Natural killer cell (primary cell): Measurements from ENCODE around the gene SV2A. TPM values are rescaled to one million over a fixed set of nuclear protein-coding genes. Genes with fewer than 3 reads are reported as not detected.

Experiments used
- ATAC-seq, 3 donors: fragments of 150-1000 bp in 2 of 3; fragments of 200-7000 bp in 1 of 3; cut with Tn5 transposase; 1 replicate in 1 of 3; 2 replicates in 2 of 3; pipeline ENCODE4 v1.10.0; 2021; ENCODE audit warnings: mild to moderate bottlenecking in 2 of 3, moderate library complexity in 2 of 3
- DNase-seq, 2 donors: peaks; one replicate each; pipeline versions ENCODE4 v3.0.0 to v3.0.0-alpha.2; 2013 to 2021; ENCODE audit warnings: mixed read lengths in 1 of 2
- H3K27ac ChIP-seq: one replicate; pipeline ENCODE4 v1.5.1; 2013; ENCODE audit warnings: mild to moderate bottlenecking, low read length
- H3K27me3 ChIP-seq: one replicate; pipeline ENCODE4 v1.6.1; 2013; ENCODE audit warnings: low read length; ENCODE audit not compliant: control insufficient read depth, insufficient read depth
- H3K36me3 ChIP-seq: one replicate; pipeline ENCODE4 v1.6.1; 2013; ENCODE audit warnings: low read length; ENCODE audit not compliant: control insufficient read depth, insufficient read depth
- H3K4me1 ChIP-seq: one replicate; pipeline ENCODE4 v1.6.1; 2013; ENCODE audit warnings: low read length; ENCODE audit not compliant: control insufficient read depth, insufficient read depth
- H3K4me3 ChIP-seq: one replicate; pipeline ENCODE4 v1.5.1; 2013; ENCODE audit warnings: low read length
- H3K9me3 ChIP-seq: one replicate; pipeline ENCODE4 v1.6.1; 2013; ENCODE audit warnings: low read length; ENCODE audit not compliant: control insufficient read depth, insufficient read depth
- H3K27ac Mint-ChIP-seq, 2 donors: one replicate each; pipeline ENCODE4 v1.8.0; 2022; ENCODE audit warnings: mild to moderate bottlenecking in 2 of 2, mixed read lengths in 2 of 2, moderate library complexity in 1 of 2
- H3K27me3 Mint-ChIP-seq, 2 donors: one replicate each; pipeline ENCODE4 v1.8.0; 2022; ENCODE audit warnings: low read depth in 2 of 2, mixed read lengths in 2 of 2
- H3K36me3 Mint-ChIP-seq: one replicate; pipeline ENCODE4 v1.8.0; 2022; ENCODE audit warnings: mixed read lengths
- H3K4me1 Mint-ChIP-seq, 2 donors: one replicate each; pipeline ENCODE4 v1.8.0; 2022; ENCODE audit warnings: mixed read lengths in 2 of 2
- H3K4me3 Mint-ChIP-seq: one replicate; pipeline ENCODE4 v1.8.0; 2022; ENCODE audit warnings: mild to moderate bottlenecking, moderate library complexity, mixed read lengths
- H3K9me3 Mint-ChIP-seq, 2 donors: one replicate each; pipeline ENCODE4 v1.8.0; 2022; ENCODE audit warnings: mixed read lengths in 2 of 2
- WGBS: methylation state at CpG from one replicate; pipeline ENCODE4 v1.1.7; 2013; ENCODE audit warnings: missing lambda C conversion rate; ENCODE audit not compliant: insufficient coverage; 5-methylcytosine and 5-hydroxymethylcytosine counted together
- intact Hi-C: fragments of 100-400 bp; cut with micrococcal nuclease; formaldehyde crosslinking; loops from one replicate; pipeline ENCODE4 v1.14.2; 2022
- total RNA-seq, 4 donors: library from RNA; stranded (reverse); fragments of 120-200 nt in 1 of 4; gene quantifications; one replicate each; pipeline versions ENCODE4 v1.2.3 to v1.2.4, GENCODE V29; 2013 to 2022
- TF ChIP-seq, protein P1 (sequence below): fragments of 200-600 bp; IDR thresholded peaks from one replicate; pipeline ENCODE4 v1.8.0; 2022; ENCODE audit warnings: antibody characterized with exemption

SV2A gene
- total RNA-seq, 3 donors from 2014 or later (not counting 1 experiment from before 2014, with no cell fraction given) = 0.73 to 3.9 (median 1.3) TPM

- ATAC-seq = no peak
- Mint-ChIP-seq H3K4me1 (peaks cover 6 to 24% of the 10 kb centered on the region in 2 donors), H3K27me3 (peaks cover 18 to 26% of the 10 kb centered on the region in 2 donors), H3K4me3 (peak overlapping the region; percentile 7), H3K9me3 (no peaks in the 10 kb centered on the region), H3K36me3 (no peaks in the 10 kb centered on the region), H3K27ac (peak overlapping the region in 1 of 2 donors; percentile 48)
- Histone ChIP-seq H3K36me3 (no peaks in the 10 kb centered on the region), H3K4me1 (peaks cover 22% of the 10 kb centered on the region), H3K4me3 (no peak overlapping the region), H3K27ac (no peak overlapping the region), H3K9me3 (no peaks in the 10 kb centered on the region), H3K27me3 (peaks cover 4% of the 10 kb centered on the region)
- peak in 1 of 2 donors; percentile 11 for DNase-seq
- intact Hi-C loops = no loop called here
- TF ChIP-seq, protein P1, sequence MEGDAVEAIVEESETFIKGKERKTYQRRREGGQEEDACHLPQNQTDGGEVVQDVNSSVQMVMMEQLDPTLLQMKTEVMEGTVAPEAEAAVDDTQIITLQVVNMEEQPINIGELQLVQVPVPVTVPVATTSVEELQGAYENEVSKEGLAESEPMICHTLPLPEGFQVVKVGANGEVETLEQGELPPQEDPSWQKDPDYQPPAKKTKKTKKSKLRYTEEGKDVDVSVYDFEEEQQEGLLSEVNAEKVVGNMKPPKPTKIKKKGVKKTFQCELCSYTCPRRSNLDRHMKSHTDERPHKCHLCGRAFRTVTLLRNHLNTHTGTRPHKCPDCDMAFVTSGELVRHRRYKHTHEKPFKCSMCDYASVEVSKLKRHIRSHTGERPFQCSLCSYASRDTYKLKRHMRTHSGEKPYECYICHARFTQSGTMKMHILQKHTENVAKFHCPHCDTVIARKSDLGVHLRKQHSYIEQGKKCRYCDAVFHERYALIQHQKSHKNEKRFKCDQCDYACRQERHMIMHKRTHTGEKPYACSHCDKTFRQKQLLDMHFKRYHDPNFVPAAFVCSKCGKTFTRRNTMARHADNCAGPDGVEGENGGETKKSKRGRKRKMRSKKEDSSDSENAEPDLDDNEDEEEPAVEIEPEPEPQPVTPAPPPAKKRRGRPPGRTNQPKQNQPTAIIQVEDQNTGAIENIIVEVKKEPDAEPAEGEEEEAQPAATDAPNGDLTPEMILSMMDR = no peak
- 0% methylated on average over 1 of the region's 9 CpGs for WGBS
Measured at GRCh38 chr1:149916193-149916897, 1.3 kb downstream of the SV2A start.

DNA sequence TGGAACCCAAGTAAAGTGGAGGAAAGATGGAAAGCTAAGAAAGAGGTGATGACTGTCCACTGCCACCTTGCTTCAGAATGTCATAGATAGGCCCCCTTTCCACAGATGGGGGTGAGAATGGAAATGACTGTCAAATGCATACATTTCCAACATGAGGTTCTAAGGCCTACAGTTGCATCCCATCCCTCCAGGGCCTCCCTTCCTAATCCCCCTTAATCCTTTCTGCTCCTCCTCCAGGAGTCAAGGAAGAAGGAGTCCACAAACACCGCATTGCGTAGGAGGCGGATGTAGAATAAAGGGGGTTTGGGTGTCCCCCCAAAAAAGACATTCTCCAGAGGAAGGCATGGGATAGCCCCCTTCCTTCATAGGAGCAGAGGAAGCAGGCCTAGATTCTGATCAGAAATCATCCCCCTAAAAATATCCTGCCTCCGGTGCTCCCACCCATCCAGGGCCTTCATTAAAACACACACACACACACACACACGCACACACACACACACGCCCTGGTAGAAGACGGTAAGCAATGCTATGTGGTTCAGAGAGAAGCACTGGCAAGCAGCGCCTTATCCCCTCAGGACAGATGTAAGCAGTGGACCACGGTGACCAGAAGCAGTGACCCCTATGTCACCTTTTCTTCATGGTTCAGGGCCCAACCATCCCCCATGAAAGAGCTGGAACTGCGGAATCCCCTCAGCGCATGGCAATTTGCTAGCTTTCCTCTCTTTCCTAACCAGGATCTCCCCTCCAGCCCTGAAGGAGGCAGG, 2.0 kb downstream of the SV2A start:
- H3K9me3 Mint-ChIP-seq = no peaks in the 10 kb centered on the region
- H3K27me3 Mint-ChIP-seq = peaks cover 18 to 26% of the 10 kb centered on the region in 2 donors
- ATAC-seq = no peak
- Histone ChIP-seq H3K27ac (no peak overlapping the region), H3K36me3 (no peaks in the 10 kb centered on the region), H3K4me3 (no peak overlapping the region), H3K4me1 (peaks cover 22% of the 10 kb centered on the region), H3K27me3 (peaks cover 4% of the 10 kb centered on the region), H3K9me3 (no peaks in the 10 kb centered on the region)
- no peaks in the 10 kb centered on the region for H3K36me3 Mint-ChIP-seq
- WGBS = 77% methylated on average over 10 of the region's 11 CpGs
- intact Hi-C loops = no loop called here
- TF ChIP-seq, protein P1 = no peak
- peaks cover 6 to 24% of the 10 kb centered on the region in 2 donors for H3K4me1 Mint-ChIP-seq
- peak overlapping the region in 1 of 2 donors; percentile 48 for H3K27ac Mint-ChIP-seq
- H3K4me3 Mint-ChIP-seq = peak overlapping the region; percentile 7
- DNase-seq = no peak

DNA sequence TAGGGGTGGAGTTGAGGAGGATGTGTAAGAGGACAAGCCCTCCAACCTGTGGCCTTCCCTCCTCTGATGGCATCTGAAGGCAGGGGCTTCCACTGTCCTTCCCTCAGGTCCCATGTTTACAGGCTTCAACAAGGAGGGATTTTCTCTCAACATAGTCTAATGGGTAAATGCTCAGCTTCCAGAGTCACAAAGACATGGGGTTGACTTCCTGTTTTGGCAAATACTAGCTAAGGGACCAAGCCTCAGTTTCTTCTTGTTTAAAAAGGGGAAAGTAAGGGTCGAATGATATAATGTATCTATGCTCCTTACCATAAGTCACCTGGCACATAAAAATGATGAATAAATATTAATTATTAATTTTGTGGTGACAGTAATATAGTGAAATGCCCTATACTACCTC, 3.1 kb downstream of the SV2A start:
- H3K27me3 Mint-ChIP-seq = peaks cover 18 to 26% of the 10 kb centered on the region in 2 donors
- H3K4me3 Mint-ChIP-seq = no peak overlapping the region
- ATAC-seq = no peak
- Histone ChIP-seq H3K27me3 (peaks cover 4% of the 10 kb centered on the region), H3K9me3 (no peaks in the 10 kb centered on the region), H3K36me3 (no peaks in the 10 kb centered on the region), H3K27ac (no peak overlapping the region), H3K4me3 (no peak overlapping the region), H3K4me1 (peaks cover 22% of the 10 kb centered on the region)
- WGBS = no CpG with 5 or more reads among the region's 1 CpG
- H3K4me1 Mint-ChIP-seq = peaks cover 6 to 24% of the 10 kb centered on the region in 2 donors
- DNase-seq = no peak
- no peaks in the 10 kb centered on the region for H3K36me3 Mint-ChIP-seq
- H3K27ac Mint-ChIP-seq = no peak overlapping the region
- intact Hi-C loops = no loop called here
- TF ChIP-seq, protein P1 = no peak
- no peaks in the 10 kb centered on the region for H3K9me3 Mint-ChIP-seq
